ENCODE results near the gene FAM20A. TPM values are rescaled to one million over a fixed set of nuclear protein-coding genes. Genes with fewer than 3 reads are reported as not detected.
"Not testable (repeated sequence)": the region's sequence is repeated elsewhere in the genome, so short reads cannot be mapped to it uniquely, and the experiment has no call there.

Gene FAM20A
- total and polyA plus RNA-seq, 5 experiments from 2014 or later, result 0.11 to 0.20 TPM; not detected in 3

DNA sequence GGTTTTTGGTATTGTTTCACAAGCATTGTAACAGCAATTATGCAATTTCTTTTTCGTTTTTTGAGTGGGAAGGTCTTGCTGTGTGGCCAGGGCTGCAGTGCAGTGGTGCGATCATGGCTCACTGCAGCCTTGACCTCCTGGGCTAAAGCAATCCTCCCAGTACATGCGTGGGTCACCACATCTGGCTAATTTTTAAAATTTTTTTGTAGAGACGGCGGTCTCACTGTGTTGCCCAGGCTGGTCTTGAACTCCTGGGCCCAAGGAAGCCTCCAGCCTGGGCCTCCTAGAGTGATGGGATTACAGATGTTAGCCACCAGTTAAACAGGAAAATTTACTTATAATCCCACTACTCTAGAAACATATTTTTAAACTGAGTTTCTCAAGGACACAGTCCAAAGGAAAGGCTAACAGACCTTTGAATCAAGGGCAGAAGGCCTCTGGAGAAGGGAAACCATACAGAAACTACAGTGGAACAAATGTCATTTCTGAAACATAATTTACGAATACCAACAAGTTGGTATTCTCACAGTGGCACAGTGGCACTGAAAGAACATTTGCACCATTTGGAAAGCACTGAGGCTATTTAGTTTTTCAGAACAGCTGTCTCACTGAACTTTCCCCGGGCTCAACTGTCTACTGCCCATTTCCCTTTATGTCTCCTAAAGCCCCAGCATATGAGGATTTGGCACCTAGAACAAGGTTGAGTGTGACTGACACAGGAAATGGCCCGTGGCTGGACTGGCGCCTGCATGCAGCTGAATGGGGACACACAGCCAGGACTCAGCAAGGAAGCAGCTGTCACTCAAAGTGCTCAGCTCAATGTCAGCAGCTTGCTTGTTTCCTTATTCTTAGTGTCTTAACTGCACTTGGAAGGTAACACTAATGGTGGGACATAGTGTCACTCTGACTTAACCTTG is 91.8 kb downstream of the FAM20A start:
- peak overlapping the region in 5 of 10 donors; percentile 13 to 91 (median 52) for H3K4me3 Mint-ChIP-seq
- POLR2A ChIA-PET, result interaction anchor here (0.6 kb wide), 1 partner anchor 8 kb away, joined by 4 read pairs; no protein-coding TSS in a partner anchor
- peaks cover 0 to under 1% (median 0%) of the 10 kb centered on the region in 9 donors for H3K9me3 Mint-ChIP-seq
- H3K27me3 Mint-ChIP-seq, result peaks cover 0 to 2% (median 0%) of the 10 kb centered on the region in 5 donors
- peaks cover 0 to 4% (median 0%) of the 10 kb centered on the region in 3 donors for H3K36me3 Mint-ChIP-seq
- no peak for ATAC-seq
- H3K4me1 Mint-ChIP-seq, result peaks cover 22 to 49% (median 29%) of the 10 kb centered on the region in 4 donors
- peak overlapping the region; percentile 30 to 100 (median 63) for H3K27ac Mint-ChIP-seq
- DNase-seq, result no peak

- DNase-seq, result no peak
- peaks cover 0 to 1% (median 0%) of the 10 kb centered on the region in 9 donors for H3K9me3 Mint-ChIP-seq
- H3K27ac Mint-ChIP-seq, result no peak overlapping the region
- peaks cover 0 to 2% (median 0%) of the 10 kb centered on the region in 5 donors for H3K27me3 Mint-ChIP-seq
- no peaks in the 10 kb centered on the region for H3K36me3 Mint-ChIP-seq
- H3K4me1 Mint-ChIP-seq, result peaks cover 11 to 35% (median 14%) of the 10 kb centered on the region in 4 donors
- no peak overlapping the region for H3K4me3 Mint-ChIP-seq
- no peak for ATAC-seq
- POLR2A ChIA-PET, result no interaction called here
These were observed 93.6 kb downstream of the FAM20A start for GRCh38 chr17:68507576-68507975.

- peak overlapping the region in 1 of 10 donors; percentile 13 for H3K27ac Mint-ChIP-seq
- DNase-seq (no peak), ATAC-seq (no peak)
- H3K27me3 Mint-ChIP-seq, result peaks cover 0 to 9% (median 4%) of the 10 kb centered on the region in 5 donors
- H3K9me3 Mint-ChIP-seq, result peaks cover 0 to 1% (median 0%) of the 10 kb centered on the region in 9 donors
- H3K4me1 Mint-ChIP-seq, result peaks cover 5 to 26% (median 6%) of the 10 kb centered on the region in 4 donors
- peaks cover 0 to 4% (median 0%) of the 10 kb centered on the region in 3 donors for H3K36me3 Mint-ChIP-seq
- POLR2A ChIA-PET, result no interaction called here
- no peak overlapping the region for H3K4me3 Mint-ChIP-seq
These were observed 95.2 kb downstream of the FAM20A start for GRCh38 chr17:68505951-68506350.

GRCh38 chr17:68501074-68501473 is 100.1 kb downstream of the FAM20A start:
- peaks cover 0 to 5% (median 0%) of the 10 kb centered on the region in 3 donors for H3K36me3 Mint-ChIP-seq
- H3K4me1 Mint-ChIP-seq, result peaks cover 6 to 24% (median 9%) of the 10 kb centered on the region in 4 donors
- DNase-seq (no peak), ATAC-seq (no peak)
- POLR2A ChIA-PET, result interaction anchor here (0.6 kb wide), 2 partner anchors 9 to 35 kb away, joined by 3 to 4 read pairs; no protein-coding TSS in a partner anchor
- H3K4me3 Mint-ChIP-seq, result no peak overlapping the region
- H3K9me3 Mint-ChIP-seq, result peaks cover 0 to 1% (median 0%) of the 10 kb centered on the region in 9 donors
- peaks cover 0 to 23% (median 8%) of the 10 kb centered on the region in 5 donors for H3K27me3 Mint-ChIP-seq
- H3K27ac Mint-ChIP-seq, result no peak overlapping the region

- H3K9me3 Mint-ChIP-seq, result peaks cover 0 to 1% (median 0%) of the 10 kb centered on the region in 9 donors
- no peak overlapping the region for H3K27ac Mint-ChIP-seq
- peaks cover 6 to 24% (median 9%) of the 10 kb centered on the region in 4 donors for H3K4me1 Mint-ChIP-seq
- DNase-seq (no peak), ATAC-seq (no peak)
- H3K4me3 Mint-ChIP-seq, result no peak overlapping the region
- POLR2A ChIA-PET, result interaction anchor here (0.7 kb wide), 1 partner anchor 11 kb away, joined by 3 read pairs; no protein-coding TSS in a partner anchor
- H3K36me3 Mint-ChIP-seq, result peaks cover 0 to 5% (median 0%) of the 10 kb centered on the region in 3 donors
- H3K27me3 Mint-ChIP-seq, result peaks cover 0 to 23% (median 8%) of the 10 kb centered on the region in 5 donors
These were observed 101.6 kb downstream of the FAM20A start for GRCh38 chr17:68499587-68499986.

DNA sequence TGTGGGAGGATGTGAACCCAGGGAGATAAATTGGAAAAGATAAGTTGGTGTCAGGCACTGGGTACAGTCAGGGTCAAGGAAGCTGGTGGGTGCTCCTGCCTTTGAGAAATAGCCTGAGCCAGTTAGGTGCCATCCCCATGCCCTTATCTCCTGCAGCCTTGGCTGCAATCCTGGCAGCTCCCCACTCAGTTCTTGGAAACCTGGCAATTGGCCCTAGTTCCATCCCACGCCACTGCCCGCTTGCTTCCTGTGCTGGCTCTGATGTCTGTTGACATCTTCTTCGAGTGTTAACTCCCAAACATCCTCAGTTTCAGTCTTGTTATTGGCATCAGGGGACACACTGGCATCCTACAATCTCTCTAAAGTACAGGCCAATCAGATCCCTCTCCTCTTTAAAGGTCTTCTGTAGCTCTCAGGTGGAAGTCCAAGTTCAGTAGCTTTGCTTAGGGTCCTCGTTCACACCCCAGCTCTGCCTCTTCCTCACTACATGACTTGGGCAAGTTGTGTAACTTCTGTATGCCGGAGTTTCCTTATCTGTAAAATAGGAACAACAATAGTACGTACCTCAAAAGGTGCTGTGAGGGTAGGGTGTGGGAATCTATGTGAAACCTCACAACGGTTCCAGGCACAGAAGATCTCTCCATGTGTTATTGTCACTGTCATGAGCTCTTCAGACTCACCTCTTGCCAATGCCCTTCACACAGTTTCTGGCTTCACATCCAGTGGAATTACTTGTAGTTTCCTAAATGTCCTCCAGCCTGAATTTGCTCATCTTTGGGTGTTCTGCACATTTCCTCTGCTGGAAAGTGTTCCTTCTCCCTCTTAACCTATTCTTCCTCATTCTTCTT is 102.5 kb downstream of the FAM20A start:
- POLR2A ChIA-PET, result interaction anchor here (0.6 kb wide), 1 partner anchor 67 kb away, joined by 3 read pairs; no protein-coding TSS in a partner anchor
- no peaks in the 10 kb centered on the region for H3K9me3 Mint-ChIP-seq
- H3K27me3 Mint-ChIP-seq, result peaks cover 0 to 23% (median 8%) of the 10 kb centered on the region in 5 donors
- H3K4me3 Mint-ChIP-seq, result peak overlapping the region in 2 of 10 donors; percentile 1 to 31
- no peak for ATAC-seq
- peaks cover 0 to 5% (median 0%) of the 10 kb centered on the region in 3 donors for H3K36me3 Mint-ChIP-seq
- no peak for DNase-seq
- H3K27ac Mint-ChIP-seq, result peak overlapping the region in 2 of 10 donors; percentile 28 to 81
- peaks cover 6 to 24% (median 9%) of the 10 kb centered on the region in 4 donors for H3K4me1 Mint-ChIP-seq

- peaks cover 0 to 23% (median 8%) of the 10 kb centered on the region in 5 donors for H3K27me3 Mint-ChIP-seq
- ATAC-seq (no peak), DNase-seq (peak in 1 of 10 donors; percentile 22)
- peaks cover 0 to 5% (median 0%) of the 10 kb centered on the region in 3 donors for H3K36me3 Mint-ChIP-seq
- H3K4me1 Mint-ChIP-seq, result peaks cover 6 to 24% (median 9%) of the 10 kb centered on the region in 4 donors
- H3K9me3 Mint-ChIP-seq, result no peaks in the 10 kb centered on the region
- POLR2A ChIA-PET, result interaction anchor here (0.5 kb wide), 1 partner anchor 61 kb away, joined by 3 read pairs; no protein-coding TSS in a partner anchor
- H3K4me3 Mint-ChIP-seq, result peak overlapping the region in 2 of 10 donors; percentile 3 to 8
- peak overlapping the region in 1 of 10 donors; percentile 28 for H3K27ac Mint-ChIP-seq
These were observed 103.3 kb downstream of the FAM20A start for GRCh38 chr17:68497885-68498319.

DNA sequence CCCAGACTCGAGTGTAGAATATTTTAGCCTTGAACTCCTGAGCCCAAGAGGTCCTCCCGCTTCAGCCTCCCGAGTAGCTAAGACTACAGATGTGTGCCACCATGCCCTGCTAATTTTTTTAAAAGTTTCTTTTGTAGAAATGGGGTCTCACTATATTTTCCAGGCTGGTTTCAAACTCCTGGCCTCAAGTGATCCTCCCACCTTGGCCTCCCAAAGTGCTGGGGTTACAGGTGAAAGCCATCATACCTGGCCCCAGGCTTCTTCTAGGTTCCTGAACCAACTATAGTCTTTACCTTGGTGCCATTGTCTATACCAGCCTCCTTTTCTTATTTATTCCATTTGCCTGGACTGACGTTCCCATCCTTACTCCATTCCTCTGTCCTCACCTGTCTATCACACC is 106.1 kb downstream of the FAM20A start:
- DNase-seq (no peak), ATAC-seq (no peak)
- Mint-ChIP-seq H3K9me3 (no peaks in the 10 kb centered on the region), H3K27me3 (peaks cover 0 to 9% (median 2%) of the 10 kb centered on the region in 5 donors), H3K4me3 (no peak overlapping the region), H3K36me3 (no peaks in the 10 kb centered on the region), H3K4me1 (peaks cover 4 to 40% (median 9%) of the 10 kb centered on the region in 4 donors), H3K27ac (no peak overlapping the region)
- POLR2A ChIA-PET, result no interaction called here

DNA sequence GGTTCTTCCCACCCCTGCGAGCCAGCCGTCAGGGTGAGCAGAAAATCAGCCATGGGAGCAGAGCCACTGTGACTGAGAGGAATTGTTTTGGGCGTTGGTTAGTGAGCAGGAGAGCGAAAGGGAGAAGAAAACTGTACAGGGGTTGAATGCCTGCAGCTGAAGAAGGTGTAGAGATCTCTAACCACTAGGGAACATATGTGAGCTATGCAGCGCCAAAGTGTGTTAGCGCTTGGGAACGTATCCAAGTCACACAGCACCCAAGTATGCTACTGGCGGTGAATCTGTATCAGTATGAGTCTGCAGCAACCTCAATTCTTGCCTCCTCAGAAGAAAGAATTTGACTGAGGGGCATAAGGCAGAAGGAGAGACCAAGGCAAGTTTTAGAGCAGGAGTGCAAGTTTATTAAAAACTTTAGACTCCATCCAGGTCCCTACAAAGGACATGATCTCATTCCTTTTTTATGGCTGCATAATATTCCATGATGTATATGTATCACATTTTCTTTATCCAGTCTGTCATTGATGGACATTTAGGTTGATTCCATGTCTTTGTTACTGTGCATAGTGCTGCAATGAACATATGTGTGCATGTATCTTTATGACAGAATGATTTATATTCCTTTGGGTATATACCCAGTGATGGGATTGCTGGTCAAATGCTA is 108.6 kb downstream of the FAM20A start:
- H3K27me3 Mint-ChIP-seq, DNase-seq, H3K9me3 Mint-ChIP-seq, H3K27ac Mint-ChIP-seq, H3K4me3 Mint-ChIP-seq, ATAC-seq, H3K36me3 Mint-ChIP-seq, POLR2A ChIA-PET: not testable (repeated sequence)
- H3K4me1 Mint-ChIP-seq, result peaks cover 6 to 32% (median 11%) of the 10 kb centered on the region in 4 donors

GRCh38 chr17:68491381-68492231 is 109.6 kb downstream of the FAM20A start:
- Mint-ChIP-seq H3K4me1 (peaks cover 6 to 36% (median 15%) of the 10 kb centered on the region in 4 donors), H3K4me3 (no peak overlapping the region), H3K36me3 (no peaks in the 10 kb centered on the region), H3K27me3 (peaks cover 0 to 3% (median 0%) of the 10 kb centered on the region in 5 donors), H3K9me3 (no peaks in the 10 kb centered on the region), H3K27ac (peak overlapping the region in 2 of 10 donors; percentile 48 to 51)
- POLR2A ChIA-PET, result no interaction called here
- DNase-seq, result no peak
- ATAC-seq, result no peak

DNA sequence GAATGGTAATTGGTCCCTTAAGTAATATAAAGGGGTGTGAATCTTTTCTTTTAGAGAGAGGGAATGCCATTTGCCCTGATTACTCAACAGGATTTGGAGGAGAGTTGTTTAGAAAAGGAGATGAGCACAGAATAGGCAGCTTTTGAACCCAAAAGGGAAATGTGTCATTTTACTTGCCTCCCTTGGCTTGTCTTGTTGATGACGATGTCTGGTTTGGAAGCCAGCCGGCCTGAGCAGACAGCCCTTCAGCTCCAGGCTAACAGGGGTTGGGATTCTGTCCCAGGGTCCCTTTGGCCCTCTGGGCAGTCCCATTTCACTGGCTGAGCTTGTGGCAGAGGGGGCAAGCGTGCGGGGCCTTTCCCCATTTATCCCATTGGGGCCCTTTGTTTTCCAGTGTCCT is 111.2 kb downstream of the FAM20A start:
- Mint-ChIP-seq H3K27me3 (peaks cover 0 to 20% (median 7%) of the 10 kb centered on the region in 5 donors), H3K4me3 (no peak overlapping the region), H3K27ac (no peak overlapping the region), H3K9me3 (no peaks in the 10 kb centered on the region), H3K36me3 (no peaks in the 10 kb centered on the region), H3K4me1 (peaks cover 5 to 39% (median 15%) of the 10 kb centered on the region in 4 donors)
- no peak for ATAC-seq
- POLR2A ChIA-PET, result no interaction called here
- no peak for DNase-seq

Data from naive thymus-derived CD8-positive, alpha-beta T cell (primary cell).